Mammary epithelial cell (primary cell): ENCODE data around the gene NBEA.

Experiments used
- EZH2 ChIP-seq: IDR thresholded peaks from 2 replicates; pipeline ENCODE4 v1.6.1; 2012; ENCODE audit warnings: low read length, inconsistent platforms, borderline replicate concordance
- TF ChIP-seq, protein P1 (sequence below), 2 donors: IDR thresholded peaks in 1 of 2; conservative IDR thresholded peaks in 1 of 2; 2 replicates each; pipeline ENCODE4 v1.5.1; 2011 to 2012; ENCODE audit warnings: inconsistent platforms in 2 of 2, low read length in 2 of 2, mild to moderate bottlenecking in 2 of 2, control low read depth in 1 of 2, low read depth in 1 of 2; ENCODE audit not compliant: insufficient read depth in 1 of 2; ENCODE audit errors: extremely low read depth in 1 of 2

DNA sequence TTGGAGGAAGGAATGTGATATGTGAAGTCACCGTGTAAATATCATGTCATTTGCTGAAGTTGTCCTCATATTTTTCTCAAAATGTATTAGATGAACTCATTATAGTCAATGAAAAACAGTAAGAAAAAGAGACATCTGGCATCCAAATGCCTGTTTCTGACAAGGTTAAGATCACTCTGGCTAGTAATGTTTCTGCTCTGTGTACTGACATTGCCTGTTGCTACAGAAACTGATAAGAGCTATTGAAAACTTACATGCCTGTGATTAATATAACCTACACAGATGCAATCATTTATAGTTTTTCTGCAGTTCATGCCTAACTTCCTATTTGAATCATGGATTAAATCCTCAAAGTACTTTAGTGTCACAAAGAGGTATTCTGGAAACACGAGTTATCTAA is 249.8 kb downstream of the NBEA start:
- TF ChIP-seq, protein P1, sequence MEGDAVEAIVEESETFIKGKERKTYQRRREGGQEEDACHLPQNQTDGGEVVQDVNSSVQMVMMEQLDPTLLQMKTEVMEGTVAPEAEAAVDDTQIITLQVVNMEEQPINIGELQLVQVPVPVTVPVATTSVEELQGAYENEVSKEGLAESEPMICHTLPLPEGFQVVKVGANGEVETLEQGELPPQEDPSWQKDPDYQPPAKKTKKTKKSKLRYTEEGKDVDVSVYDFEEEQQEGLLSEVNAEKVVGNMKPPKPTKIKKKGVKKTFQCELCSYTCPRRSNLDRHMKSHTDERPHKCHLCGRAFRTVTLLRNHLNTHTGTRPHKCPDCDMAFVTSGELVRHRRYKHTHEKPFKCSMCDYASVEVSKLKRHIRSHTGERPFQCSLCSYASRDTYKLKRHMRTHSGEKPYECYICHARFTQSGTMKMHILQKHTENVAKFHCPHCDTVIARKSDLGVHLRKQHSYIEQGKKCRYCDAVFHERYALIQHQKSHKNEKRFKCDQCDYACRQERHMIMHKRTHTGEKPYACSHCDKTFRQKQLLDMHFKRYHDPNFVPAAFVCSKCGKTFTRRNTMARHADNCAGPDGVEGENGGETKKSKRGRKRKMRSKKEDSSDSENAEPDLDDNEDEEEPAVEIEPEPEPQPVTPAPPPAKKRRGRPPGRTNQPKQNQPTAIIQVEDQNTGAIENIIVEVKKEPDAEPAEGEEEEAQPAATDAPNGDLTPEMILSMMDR (conservative IDR thresholded peaks at IDR 0.05 in 1 of 2, IDR thresholded peaks at IDR 0.05 in 1 of 2; ENCODE audit: extremely low read depth in 1 of 2, insufficient read depth in 1 of 2, low read depth in 1 of 2, low read length in 2 of 2), result no peak
- no peak for TF ChIP-seq EZH2
